GM04503 (cell line): ENCODE data around the gene USP8.
"Not testable (repeated sequence)": the region's sequence is repeated elsewhere in the genome, so short reads cannot be mapped to it uniquely, and the experiment has no call there.

ENCODE experiments used
- DNase-seq: peaks from one replicate; pipeline ENCODE4 v3.0.0-alpha.2; 2012; ENCODE audit warnings: low read depth

USP8 gene

DNA sequence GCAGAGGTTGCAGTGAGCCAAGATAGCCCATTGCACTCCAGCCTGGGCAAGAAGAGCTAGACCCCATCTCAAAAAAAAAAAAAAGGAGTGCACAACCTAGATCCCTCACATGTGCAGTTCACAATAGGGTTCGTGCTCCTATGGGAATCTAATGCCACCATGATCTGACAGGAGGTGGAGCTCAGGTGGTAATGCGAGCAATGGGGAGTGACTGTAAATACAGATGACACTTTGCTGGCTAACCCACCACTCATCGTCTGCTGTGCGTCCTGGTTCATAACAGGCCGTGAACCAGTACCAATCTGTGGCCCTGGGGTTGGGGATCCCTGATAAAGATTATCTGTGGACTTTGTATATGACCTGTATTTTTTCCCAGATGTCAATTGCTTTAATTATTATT is 16.7 kb downstream of the USP8 start:
- no peak for DNase-seq

DNA sequence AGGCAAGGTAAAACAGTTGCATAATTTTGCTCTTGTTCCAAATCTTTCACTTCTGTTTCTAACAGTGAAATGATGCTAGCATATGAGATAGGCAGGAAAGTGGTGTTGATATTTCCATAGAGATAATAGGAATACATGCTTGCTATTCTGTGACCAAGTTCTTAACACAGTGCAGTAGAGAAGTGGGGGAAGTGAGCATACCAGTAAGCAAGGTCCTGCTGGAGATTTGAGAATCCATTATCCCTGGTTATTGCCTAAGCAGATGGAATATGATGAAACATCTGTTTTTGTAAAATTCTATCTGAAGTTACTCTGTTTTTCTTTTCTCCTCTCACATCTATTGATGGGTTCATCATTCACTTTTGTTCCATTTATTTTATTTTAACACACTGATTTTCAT is 28.7 kb downstream of the USP8 start:
- DNase-seq: no peak

DNA sequence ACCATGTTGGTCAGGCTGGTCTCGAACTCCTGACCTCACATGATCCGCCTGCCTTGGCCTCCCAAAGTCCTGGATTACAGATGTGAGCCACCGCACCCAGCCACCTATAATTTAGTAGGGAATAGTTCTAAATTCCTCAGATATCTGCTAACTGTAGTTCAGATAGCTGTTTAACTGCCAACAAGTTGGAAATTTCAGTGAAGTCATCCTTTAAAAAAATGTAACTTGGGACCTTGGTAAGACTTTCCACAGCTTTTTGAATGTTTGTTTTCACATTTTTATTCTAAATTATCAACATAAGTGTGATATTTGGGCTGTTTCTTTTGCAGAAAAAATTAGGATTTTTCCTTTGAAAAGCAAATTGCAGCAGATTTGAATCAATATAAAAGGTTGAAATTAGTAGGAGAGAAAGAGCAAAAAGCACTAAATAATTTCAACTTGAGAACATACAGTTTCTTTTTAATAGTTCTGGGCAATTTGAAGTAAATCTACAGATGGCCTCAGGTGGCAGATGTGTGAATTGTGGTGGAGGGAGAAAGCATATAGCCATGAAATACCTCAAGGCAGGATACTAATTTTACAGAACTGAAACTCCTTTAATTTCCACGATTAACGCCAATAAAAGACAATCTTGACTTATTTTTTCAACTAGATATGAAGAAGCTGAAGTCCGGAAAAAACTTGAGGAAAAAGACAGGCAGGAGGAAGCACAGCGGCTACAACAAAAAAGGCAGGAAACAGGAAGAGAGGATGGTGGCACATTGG is 34.3 kb downstream of the USP8 start:
- no peak for DNase-seq

DNA sequence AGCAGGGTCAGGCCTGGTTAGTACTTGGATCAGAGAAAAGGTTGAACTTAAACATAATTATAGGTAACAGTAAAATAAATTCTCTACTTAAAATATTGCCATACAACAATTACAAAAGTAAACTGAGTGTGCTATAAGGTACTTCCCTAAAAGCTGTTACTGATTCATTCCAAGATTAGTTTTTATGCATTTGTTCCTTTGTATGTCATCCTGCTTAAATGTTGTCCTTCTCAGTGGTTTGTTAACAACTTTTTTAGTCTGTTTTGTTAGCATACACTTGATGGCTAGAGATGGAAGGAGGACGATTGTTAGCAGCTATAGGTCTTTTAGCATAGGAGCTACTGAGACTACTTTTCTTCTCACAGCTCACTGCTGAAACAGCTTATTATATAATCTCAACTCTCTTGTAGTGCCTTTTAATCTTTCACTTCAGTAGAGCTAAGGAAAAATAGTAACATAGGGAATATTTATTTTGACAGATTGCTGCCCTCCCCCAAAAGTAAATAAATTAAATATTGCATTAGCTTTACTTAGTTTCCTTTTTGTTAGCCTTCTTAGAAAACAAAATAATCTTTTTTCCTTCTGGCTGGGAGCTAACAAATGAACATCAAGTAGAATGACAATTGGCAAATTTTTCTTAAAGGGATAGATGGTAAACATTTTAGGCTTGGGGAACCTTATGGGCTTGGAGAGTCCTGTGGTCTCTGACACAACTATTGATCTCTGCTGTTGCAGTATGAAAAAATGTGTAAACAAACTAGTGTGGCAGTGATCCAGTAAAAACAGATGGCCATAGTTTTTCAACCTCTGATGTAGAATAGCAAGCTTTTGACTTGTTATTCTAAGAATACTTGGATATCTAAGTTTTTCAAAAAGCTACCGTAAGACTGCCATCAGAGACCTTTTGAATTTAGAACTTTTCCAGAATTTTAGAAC is 39.5 kb downstream of the USP8 start:
- peak; percentile 34 for DNase-seq

DNA sequence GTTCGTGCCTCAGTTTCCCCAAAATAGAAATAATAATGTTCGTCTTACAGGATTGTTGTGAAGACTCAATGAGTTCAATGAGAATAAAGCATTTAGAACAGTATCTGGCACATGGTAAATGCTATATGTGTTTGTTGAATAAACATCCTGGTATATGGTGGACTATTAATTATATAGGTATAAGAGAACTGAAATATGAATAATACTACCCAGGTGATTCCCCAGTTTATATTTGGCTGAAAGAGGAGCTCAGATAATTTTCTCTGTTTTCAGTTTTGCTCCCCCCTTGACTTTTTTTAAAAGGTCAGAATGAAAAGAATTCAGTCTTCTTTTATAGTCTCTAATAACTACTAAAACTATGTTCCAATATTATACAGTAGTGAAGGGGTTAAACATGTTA is 46.9 kb downstream of the USP8 start:
- no peak for DNase-seq

DNA sequence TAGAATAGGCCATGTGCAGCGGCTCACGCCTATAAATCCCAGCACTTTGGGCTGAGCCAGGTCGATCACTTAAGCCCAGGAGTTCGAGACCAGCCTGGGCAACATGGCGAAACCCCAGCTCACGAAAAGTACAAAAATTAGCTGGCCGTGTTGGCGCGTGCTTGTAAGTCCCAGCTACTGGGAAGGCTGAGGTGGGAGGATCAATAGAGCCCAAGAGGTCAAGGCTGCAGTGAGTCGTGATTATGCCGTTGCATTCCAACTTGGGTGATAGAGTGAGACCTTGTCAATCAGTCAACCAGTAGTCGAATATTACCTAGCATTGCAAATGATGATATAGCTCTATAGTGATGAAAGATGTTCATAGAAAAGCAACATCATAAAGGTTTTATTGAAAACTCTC is 51.9 kb downstream of the USP8 start:
- no peak for DNase-seq

DNA sequence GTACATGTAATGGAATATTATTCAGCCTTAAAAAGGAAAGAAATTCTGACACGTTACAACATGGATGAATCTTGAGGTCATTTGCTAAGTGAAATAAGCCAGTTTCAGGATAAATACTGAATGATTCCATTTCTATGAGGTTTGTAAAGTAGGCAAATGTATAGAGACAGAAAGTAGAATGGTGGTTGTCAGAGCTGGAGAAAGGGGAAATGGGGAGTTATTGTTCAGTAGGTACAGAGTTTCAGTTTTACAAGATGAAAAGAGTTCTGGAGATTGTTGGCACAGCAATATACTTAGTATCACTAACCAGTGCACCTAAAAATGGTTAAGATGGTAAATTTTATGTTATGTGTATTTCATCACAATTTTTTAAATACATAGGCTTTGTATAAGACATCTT is 60.6 kb downstream of the USP8 start:
- DNase-seq: no peak

DNA sequence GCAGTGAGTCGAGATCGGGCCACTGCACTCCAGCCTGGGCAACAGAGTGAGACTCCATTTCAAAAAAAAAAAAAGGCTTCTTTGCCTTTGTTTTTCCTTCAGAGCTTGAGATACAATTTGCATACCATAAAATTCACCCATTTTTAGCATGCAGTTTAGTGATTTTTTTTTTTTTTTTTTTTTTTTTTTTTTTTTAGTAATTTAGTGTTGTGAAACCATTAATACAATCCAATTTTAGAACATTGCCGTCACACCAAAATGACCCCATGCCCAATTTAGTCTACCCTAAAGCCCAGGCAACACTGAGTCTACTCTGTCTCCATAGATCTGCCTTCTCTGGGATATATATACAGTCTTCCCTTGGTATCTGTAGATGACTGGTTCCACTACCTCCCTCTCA is 61.2 kb downstream of the USP8 start:
- DNase-seq: no peak

DNA sequence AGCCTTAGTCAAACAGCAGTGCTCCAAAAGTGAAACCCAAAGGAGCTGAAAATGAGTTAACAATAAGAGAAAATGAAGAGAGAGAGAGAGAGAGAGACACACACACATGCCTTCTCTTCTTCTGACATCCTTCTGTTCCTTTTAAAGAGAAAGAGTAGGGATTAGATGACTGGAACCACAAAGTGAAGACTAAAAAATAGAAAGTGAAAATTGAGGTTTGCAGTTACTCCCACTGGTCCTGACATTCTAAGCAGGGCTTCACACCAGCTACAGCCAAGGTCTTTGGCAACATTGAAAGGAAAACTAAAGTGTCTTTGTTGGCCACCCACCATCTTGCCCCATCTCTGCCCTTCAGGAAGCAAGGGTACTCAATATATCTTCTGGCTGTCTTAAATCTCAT is 63.1 kb downstream of the USP8 start:
- no peak for DNase-seq

DNA sequence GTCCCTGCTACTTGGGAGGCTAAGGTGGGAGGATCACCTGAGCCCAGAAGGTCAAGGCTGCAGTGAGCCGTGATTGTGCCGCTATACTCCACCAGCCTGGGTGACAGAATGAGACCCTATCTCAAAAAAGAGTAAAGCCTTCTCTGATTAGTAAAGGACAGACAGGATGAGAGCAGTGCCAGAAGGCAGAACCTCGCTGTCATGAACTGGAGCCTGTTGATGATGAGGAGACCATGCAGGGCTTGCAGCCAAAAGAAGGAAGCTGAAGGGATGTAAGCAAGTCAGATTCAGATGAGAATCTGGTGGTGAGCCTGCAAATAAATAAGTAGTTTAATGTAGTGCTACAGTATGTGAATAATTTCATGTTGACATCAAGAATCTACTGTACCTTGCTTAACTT is 69.4 kb downstream of the USP8 start:
- DNase-seq: no peak

DNA sequence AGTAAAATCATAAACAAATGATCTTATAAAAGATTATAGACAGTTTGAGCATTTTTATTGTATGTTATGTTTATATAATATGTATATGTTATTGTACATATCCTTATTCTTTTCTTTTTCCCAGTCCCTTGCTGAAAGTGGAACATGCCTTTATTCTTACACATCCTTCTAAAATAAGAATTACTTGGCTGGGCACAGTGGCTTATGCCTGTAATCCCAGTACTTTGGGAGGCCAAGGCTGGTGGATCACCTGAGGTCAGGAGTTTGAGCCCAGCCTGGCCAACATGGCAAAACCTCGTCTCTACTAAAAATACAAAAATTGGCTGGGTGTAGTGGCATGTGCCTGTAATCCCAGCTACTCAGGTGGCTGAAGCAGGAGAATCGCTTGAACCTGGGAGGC is 70.3 kb downstream of the USP8 start:
- not testable (repeated sequence) for DNase-seq

DNA sequence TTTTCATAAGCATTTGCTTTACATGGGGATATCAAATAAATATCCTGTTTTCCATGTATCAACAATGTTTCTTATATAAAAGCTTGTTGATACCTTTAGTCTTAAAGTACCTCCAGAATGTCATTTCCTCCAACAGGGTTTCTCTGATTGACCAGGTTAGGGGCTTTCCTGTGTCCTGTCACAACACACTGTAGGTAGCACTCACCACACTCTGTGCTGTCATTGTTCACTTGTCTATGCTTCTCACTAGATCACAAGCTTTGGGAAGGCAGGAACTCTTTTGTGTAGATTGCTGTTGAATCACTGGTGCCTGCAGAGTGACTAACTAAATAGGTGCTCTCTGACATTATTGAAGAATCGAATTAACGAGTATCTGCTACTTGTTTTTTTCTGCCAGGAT is 72.5 kb downstream of the USP8 start:
- DNase-seq: no peak

DNA sequence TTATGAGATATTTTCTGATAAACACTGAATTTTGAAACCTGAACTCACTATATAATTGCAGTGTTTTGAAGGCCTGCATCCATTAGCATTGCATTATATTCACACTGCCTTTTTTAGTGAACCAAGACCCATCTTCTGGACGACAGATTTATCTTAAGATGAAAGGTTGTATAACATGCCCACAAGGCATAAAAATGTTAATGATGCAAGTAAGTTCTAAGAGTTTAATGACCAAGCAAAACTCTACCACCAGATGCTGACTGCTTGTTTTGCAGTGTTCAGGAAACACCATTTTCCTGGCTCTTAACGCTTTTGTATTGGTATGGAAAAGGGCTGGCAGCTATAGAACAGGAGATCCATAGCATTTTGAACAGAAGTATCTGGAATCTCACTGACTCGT is 76.1 kb downstream of the USP8 start:
- DNase-seq: no peak

DNA sequence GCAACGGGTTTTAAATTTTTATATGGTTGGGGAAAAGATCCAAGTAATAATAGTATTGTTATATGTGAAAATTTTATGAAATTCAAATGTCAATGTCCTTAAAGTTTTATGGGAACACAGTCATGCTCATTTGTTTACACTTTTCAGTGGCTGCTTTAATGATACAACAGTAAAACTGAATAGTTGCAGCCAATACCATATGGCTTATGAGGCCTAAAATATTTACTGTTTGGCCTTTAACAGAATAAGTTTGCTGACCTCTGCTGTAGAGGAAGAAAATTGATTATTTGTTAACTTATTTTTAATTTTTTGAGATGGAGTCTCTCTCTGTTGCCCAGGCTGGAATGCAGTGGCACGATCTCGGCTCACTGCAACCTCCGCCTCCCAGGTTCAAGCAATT is 77.6 kb downstream of the USP8 start:
- DNase-seq: no peak

DNA sequence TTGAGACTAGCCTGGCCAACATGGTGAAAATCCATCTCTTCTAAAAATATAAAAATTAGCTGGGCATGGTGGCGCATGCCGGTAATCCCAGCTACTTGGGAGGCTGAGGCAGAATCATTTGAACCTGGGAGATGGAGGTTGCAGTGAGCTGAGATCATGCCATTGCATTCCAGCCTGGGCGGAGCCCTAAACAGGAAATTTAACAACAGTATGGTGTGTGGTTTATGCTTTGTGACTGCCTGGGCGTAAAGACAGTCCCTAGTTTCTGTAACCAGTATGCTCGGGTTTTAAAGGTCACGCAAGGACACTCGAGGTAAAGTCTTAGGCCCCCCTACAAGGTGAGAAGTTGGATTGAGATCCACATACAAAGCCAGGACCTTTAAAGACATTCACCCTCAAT is 78.9 kb downstream of the USP8 start:
- DNase-seq: no peak

DNA sequence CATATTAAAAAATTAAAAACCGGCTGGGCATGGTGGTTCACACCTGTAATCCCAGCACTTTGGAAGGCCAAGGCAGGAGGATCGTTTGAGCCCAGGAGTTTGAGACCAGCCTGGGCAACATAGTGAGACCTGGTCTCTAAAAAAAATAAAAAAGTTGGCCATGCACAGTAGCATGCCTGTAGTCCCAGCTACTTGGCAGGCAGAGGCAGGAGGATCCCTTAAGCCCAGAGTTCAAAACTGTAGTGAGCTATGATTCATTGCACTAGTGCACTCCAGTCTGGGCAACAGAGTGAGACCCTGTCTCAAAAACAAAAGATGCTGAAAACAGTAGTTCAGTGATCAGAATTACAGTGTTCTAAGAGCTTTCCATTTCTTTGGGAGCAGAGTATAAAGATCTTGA is 81.5 kb downstream of the USP8 start:
- not testable (repeated sequence) for DNase-seq

DNA sequence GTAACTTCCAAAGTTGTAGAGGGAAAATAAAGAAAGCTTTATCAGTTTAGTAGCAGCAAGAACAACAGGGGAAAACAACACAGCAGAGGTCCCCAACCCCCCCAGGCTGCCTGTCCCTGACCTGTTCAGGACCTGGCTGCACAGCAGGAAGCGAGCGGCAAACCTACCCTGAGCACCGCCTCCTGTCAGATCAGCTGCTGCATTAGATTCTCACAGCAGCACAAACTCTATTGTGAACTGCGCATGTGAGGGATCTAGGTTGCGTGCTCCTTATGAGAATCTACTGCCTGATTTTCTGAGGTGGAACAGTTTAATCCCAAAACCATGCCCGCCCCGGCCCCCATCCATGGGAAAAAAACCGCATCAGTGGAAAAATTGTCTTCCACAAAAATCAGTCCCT is 81.9 kb downstream of the USP8 start:
- no peak for DNase-seq

DNA sequence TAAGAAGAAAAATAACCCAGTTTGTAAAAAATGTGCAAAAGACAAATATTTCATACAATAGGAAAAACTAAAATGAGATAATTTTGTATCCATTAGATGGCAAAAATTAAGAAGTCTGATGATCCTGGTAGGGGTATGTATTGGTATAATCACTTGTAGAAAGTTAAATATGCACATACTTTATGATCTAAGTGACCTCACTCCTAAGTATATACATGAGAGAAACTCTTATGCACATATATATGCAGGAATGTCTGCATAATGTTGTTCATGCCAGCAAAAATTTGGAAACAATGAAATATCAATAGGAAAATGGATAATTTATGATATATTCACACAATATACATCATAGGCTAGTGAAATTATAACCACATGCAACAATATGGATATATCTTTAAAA is 88.8 kb downstream of the USP8 start:
- DNase-seq: no peak

DNA sequence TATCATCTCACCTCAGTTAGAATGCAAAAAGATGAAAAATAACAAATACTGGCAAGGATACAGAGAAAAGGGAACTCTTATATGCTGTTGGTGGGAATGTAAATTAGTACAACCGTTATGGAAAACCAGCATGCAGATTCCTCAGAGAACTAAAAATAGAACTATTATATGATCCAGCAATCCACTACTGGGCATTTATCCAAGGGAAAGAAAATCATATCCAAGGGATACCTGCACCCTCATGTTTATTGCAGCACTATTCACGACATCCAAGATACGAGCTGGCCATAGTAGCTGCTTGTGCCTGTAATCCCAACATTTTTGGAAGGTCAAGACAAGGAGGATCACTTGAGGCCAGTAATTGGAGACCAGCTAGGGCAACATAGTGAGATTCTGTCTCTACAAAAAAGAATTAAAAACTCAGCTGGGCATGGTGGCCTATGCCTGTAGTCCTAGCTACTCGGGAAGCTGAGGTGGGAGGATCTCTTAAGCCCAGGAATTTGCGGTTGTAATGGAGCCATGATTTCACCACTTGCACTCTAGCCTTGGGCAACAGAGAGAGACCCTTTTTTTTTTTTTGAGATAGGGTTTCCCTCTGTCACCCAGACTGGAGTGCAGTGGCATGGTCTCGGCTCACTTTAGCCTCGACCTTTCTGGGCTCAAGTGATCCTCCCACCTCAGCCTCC is 95.7 kb downstream of the USP8 start:
- DNase-seq: no peak

DNA sequence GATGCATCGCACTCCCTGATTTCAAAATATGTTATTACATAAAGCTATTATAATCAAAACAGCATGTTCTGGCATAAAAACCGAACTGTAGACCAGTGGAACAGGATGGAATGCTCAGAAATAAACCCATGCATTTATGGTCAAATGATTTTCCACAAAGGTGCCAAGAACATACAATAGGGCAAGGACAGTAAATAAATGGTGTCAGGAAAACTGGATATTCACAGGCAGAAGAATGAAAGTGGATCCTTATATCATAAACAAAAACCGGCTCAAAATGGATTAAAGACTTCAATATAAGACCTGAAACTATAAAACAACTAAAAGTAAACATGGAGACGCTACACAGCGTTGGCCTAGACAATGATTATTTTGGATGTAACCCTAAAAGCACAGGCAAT is 99.6 kb downstream of the USP8 start:
- peak; percentile 26 for DNase-seq

DNA sequence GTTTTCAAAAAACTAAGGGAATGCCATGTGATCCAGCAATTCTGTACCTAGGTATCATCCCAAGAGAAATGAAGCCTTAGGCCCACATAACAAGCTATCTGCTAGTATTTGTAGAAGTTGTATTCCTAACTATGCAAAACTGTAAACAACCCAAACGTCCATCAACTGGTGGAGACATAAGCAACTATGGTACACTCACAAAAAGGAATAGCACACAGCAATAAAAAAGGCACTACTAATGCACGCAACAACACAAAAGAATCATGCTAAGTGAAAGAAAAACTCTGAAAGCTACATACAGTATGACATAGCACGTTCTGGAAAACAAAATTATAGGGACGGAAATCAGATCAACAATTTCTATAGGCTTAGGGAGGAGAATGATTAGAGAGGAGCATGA is 107.0 kb downstream of the USP8 start:
- no peak for DNase-seq

DNA sequence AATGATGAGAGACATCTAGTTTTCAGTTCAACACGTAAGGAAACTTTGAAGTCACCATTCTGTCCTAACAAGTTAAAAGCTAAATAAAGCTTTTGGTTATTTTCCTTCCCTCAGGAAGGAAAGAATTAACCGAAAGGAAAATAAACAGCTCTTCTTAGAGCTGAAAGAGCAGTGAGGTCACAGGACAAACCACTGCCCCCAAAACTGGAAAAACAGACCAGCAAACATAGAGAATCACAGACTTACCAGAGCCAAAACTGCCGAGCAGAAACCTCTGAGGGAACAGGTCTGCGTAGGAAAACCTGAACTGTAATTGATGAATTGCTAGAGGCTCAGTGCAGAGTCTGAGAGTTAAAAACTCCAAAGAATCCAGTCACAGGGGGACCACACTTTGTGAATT is 107.6 kb downstream of the USP8 start:
- DNase-seq: no peak

DNA sequence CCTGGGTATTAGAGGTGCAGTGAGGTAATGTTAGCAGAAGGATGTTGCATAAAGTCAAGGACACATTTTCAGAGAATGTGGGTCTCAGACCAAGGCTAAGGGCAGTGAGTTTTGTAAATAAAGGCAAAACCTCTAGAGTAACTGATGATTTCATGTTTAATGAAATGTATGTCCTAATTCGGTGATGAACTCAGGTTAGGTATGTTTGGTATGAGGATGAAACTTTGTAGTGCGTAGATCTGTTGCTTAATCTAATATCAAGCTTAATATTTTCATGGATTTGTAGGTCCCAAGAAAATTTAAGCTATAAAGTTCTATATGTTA is 118.6 kb downstream of the USP8 start:
- peak; percentile 19 for DNase-seq
